LNCaP clone FGC (cell line): Measurements from ENCODE around the gene CGB2.
A peak's percentile ranks its signal among the peaks of the same experiment; 100 is the strongest.

Source experiments
- DNase-seq: peaks from one replicate; pipeline ENCODE4 v3.0.0-alpha.2; 2011; ENCODE audit warnings: low read depth
- H3K4me3 ChIP-seq: 2 replicates; pipeline ENCODE4 v1.5.1; 2011; ENCODE audit warnings: mild to moderate bottlenecking, low read depth, low read length, control low read depth
- CTCF ChIP-seq: IDR thresholded peaks from 2 replicates; pipeline ENCODE4 v1.5.1; 2012; ENCODE audit warnings: mild to moderate bottlenecking; ENCODE audit not compliant: control insufficient read depth, insufficient read depth; ENCODE audit errors: extremely low read depth

CGB2 gene

DNA sequence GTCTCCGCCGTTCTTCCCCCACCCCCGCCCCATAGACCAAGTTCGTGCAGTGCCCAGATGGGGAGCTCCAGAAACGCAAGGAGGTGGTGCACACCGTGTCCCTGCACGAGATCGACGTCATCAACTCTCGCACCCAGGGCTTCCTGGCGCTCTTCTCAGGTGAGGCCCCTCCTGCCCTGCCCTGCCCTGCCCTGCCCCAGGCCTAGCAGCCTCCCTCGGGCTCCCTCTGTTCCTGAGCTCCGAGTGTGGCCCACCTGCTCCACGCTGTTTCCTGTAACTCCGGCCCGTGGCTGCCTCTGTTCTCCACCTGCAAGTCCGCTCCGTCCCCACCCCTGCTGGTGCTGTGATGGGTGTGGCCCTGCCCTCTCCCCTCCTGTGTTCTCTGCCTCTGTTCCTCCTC is 21.2 kb upstream of the CGB2 start:
- TF ChIP-seq CTCF, result no peak
- no peak for DNase-seq
- H3K4me3 ChIP-seq, result no peak overlapping the region

- no peak for TF ChIP-seq CTCF
- no peak for DNase-seq
- H3K4me3 ChIP-seq, result no peak overlapping the region
Measured at GRCh38 chr19:49011194-49011593, 20.5 kb upstream of the CGB2 start.

GRCh38 chr19:49014123-49014869 is 17.4 kb upstream of the CGB2 start:
- DNase-seq, result no peak
- H3K4me3 ChIP-seq, result no peak overlapping the region
- TF ChIP-seq CTCF, result no peak

GRCh38 chr19:49014870-49015255 is 16.8 kb upstream of the CGB2 start:
- TF ChIP-seq CTCF, result no peak
- DNase-seq, result no peak
- no peak overlapping the region for H3K4me3 ChIP-seq

GRCh38 chr19:49016067-49016839 is 15.4 kb upstream of the CGB2 start:
- no peak for DNase-seq
- TF ChIP-seq CTCF, result no peak

GRCh38 chr19:49017041-49017665 is 14.5 kb upstream of the CGB2 start, which contains the start of gene LHB:
Gene LHB, minus strand, starts transcription at chr19:49017091. Its CDS starts 10 bp downstream, at chr19:49017081.
- DNase-seq, result no peak
- H3K4me3 ChIP-seq, result peak within 1 kb of the TSS; percentile 11; the same call in 1 of the 2 replicates
- TF ChIP-seq CTCF, result no peak

More at GRCh38 chr19:49016067-49016839, 15.4 kb upstream of the CGB2 start:
- H3K4me3 ChIP-seq, result no peak overlapping the region
